ENCODE measurements around the gene MASP1. TPM values are rescaled to one million over a fixed set of nuclear protein-coding genes. Genes with fewer than 3 reads are reported as not detected.
"Not testable (repeated sequence)": the region's sequence is repeated elsewhere in the genome, so short reads cannot be mapped to it uniquely, and the experiment has no call there.

MASP1 gene
- total RNA-seq, 1 donor from 2014 or later = 2.6 TPM

DNA sequence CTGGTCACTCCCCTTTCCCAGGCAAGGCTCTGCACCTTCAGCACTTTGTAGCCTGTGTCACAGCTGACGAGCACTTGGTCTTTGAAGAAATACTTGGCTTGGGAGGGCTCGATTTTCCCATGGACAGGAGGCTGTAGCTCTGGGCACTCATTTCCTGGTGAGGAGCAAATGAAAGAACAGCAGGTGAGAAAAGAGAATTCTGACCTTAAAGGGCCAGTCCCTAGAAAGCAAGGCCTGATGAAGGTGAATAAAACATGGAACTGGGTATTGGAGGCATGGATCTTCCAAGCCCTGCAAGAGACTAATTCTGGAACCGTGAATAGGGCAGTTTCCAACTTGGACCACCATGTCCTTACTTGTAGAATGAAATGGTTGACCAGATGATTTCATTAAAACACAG lies 39.9 kb downstream of the MASP1 start:
- Histone ChIP-seq H3K27me3 (no peaks in the 10 kb centered on the region), H3K9me3 (no peaks in the 10 kb centered on the region), H3K4me1 (no peaks in the 10 kb centered on the region), H3K4me3 (no peak overlapping the region), H3K36me3 (no peaks in the 10 kb centered on the region), H3K27ac (no peak overlapping the region)
- intact Hi-C loops (cut with DNase I) = no loop called here
- no peak for DNase-seq (ENCODE audit: low spot score in 2 of 2)
- TF ChIP-seq, protein P1, sequence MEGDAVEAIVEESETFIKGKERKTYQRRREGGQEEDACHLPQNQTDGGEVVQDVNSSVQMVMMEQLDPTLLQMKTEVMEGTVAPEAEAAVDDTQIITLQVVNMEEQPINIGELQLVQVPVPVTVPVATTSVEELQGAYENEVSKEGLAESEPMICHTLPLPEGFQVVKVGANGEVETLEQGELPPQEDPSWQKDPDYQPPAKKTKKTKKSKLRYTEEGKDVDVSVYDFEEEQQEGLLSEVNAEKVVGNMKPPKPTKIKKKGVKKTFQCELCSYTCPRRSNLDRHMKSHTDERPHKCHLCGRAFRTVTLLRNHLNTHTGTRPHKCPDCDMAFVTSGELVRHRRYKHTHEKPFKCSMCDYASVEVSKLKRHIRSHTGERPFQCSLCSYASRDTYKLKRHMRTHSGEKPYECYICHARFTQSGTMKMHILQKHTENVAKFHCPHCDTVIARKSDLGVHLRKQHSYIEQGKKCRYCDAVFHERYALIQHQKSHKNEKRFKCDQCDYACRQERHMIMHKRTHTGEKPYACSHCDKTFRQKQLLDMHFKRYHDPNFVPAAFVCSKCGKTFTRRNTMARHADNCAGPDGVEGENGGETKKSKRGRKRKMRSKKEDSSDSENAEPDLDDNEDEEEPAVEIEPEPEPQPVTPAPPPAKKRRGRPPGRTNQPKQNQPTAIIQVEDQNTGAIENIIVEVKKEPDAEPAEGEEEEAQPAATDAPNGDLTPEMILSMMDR (IDR thresholded peaks at IDR 0.05) = no peak

DNA sequence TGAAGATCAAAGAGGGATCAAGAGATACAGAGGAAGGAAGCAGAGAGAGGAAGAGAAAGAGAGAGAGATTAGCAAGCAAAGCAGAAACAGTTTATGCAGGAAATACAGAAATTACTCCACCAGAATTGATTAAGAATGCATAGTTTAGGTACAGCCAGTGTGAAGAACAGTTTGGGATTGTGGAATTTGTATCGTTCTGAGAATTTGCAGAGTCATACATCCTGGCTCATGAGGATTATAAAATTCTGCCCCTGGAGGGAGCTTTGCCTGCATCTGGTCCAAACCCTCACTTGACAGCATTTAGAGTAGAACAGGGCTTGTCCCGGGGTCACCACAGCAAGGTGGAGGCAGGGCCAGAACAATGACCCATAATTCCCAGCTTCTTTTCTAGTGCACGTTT lies 44.1 kb downstream of the MASP1 start:
- H3K9me3 ChIP-seq = no peaks in the 10 kb centered on the region
- no peak overlapping the region for H3K4me3 ChIP-seq

DNA sequence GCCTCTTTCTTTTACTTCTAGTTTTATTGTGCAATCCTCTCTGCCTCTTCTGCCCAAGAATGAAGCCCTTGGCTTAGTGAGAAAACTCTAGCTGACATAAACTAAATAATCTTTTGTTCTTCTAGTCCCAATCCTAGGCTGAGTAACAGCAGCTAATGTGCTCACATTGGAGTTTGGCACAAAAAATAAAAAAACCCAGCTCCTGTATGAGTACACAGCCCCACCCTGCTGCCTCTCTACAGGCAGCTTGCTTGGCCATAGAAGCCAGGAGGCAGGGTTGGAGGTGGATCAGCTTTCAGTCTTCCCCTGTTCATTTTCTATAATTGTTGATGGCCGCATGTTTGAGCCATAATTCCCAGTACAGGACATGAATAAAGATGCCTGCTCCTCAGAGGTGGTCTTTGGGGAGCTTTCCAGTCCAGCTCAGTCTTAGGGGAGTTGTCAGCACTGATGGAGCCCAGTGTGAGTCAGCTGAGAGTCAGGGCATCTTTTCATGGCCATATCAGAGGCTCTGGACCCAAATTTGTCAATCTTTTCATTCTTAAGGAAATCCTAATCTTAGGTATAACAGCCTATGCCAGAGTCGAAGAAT lies 47.5 kb downstream of the MASP1 start:
- Histone ChIP-seq H3K4me1 (no peaks in the 10 kb centered on the region), H3K4me3 (no peak overlapping the region), H3K36me3 (no peaks in the 10 kb centered on the region), H3K9me3 (no peaks in the 10 kb centered on the region), H3K27me3 (no peaks in the 10 kb centered on the region), H3K27ac (no peak overlapping the region)
- DNase-seq (ENCODE audit: low spot score in 2 of 2) = no peak
- intact Hi-C loops (cut with DNase I) = no loop called here
- TF ChIP-seq, protein P1 (IDR thresholded peaks at IDR 0.05) = no peak

More for the DNA sequence above, 44.1 kb downstream of the MASP1 start:
- no peaks in the 10 kb centered on the region for H3K36me3 ChIP-seq
- TF ChIP-seq, protein P1 (IDR thresholded peaks at IDR 0.05) = no peak
- H3K27me3 ChIP-seq = no peaks in the 10 kb centered on the region
- H3K27ac ChIP-seq = no peak overlapping the region
- DNase-seq (ENCODE audit: low spot score in 2 of 2) = no peak
- no peaks in the 10 kb centered on the region for H3K4me1 ChIP-seq
- intact Hi-C loops (cut with DNase I) = no loop called here

DNA sequence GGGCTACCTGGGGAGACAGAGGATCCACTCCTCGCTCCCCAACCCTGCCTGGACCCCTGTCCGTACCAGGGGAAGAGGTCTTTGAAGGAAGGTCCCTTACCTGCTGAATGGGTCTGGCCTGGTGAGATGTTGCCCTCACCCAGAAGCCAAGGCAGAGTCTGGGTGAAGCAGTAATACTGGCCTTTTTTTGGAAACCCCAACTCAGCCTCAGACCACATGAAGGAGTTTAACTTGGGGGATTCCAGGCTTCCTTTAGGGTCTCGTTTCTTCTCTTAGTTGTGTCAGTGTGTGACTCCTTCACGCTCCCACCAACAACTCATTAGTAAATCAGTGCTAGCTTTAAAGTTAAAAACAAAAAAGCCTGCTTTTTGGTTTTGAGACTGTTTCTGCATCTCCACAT lies 48.6 kb downstream of the MASP1 start:
- no peaks in the 10 kb centered on the region for H3K27me3 ChIP-seq
- H3K4me3 ChIP-seq = no peak overlapping the region
- H3K36me3 ChIP-seq = no peaks in the 10 kb centered on the region
- no peaks in the 10 kb centered on the region for H3K4me1 ChIP-seq
- H3K27ac ChIP-seq = no peak overlapping the region
- DNase-seq (ENCODE audit: low spot score in 2 of 2) = no peak
- intact Hi-C loops (cut with DNase I) = no loop called here
- TF ChIP-seq, protein P1 (IDR thresholded peaks at IDR 0.05) = no peak
- no peaks in the 10 kb centered on the region for H3K9me3 ChIP-seq

DNA sequence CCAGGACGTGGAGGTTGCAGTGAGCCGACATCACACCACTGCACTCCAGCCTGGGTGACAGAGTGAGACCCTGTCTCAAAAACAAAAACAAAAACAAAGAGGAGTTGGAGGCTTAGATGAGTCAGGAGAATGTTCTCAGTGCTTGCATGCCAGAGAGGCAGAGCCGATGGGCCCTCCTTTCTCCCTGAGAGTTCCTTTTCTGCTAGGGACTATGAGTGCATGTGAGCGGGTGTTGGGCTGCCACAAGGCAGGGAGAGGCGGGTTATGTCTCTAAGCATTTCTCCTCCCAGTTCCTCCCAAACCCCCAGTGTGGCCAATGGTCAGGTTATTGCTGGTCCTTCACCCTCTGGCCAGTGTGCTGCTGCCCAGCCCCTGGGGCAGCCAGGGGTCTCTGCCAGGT lies 49.1 kb downstream of the MASP1 start:
- no peak overlapping the region for H3K4me3 ChIP-seq
- no peak overlapping the region for H3K27ac ChIP-seq
- no peaks in the 10 kb centered on the region for H3K36me3 ChIP-seq
- no peak for DNase-seq (ENCODE audit: low spot score in 2 of 2)
- TF ChIP-seq, protein P1 (IDR thresholded peaks at IDR 0.05) = no peak
- H3K4me1 ChIP-seq = no peaks in the 10 kb centered on the region
- no peaks in the 10 kb centered on the region for H3K9me3 ChIP-seq
- intact Hi-C loops (cut with DNase I) = no loop called here
- H3K27me3 ChIP-seq = no peaks in the 10 kb centered on the region

DNA sequence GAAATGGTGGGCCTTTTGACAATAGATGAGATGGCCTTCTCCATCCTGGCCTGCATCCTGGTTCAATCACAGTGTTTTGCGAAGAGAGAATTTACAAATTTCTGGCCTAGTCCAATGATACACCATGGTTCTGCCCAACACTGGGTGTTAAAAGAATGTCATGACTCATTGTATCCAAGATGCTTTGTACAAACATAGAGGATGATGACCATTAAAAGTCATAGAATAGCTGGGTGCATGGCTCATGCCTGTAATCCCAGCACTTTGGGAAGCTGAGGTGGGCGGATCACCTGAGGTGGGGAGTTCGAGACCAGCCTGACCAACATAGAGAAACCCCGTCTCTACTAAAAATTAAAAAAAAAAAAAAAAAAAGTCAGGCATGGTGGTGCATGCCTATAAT lies 52.7 kb downstream of the MASP1 start:
- DNase-seq (ENCODE audit: low spot score in 2 of 2); H3K36me3 ChIP-seq; H3K27me3 ChIP-seq: not testable (repeated sequence)

More for the DNA sequence above, 52.7 kb downstream of the MASP1 start:
- H3K4me3 ChIP-seq; H3K9me3 ChIP-seq; H3K27ac ChIP-seq; intact Hi-C loops (cut with DNase I); H3K4me1 ChIP-seq: not testable (repeated sequence)
